HG02938 (cell line): ENCODE measurements around the gene RYR1.
"Not testable (repeated sequence)": the region's sequence is repeated elsewhere in the genome, so short reads cannot be mapped to it uniquely, and the experiment has no call there.

Experiments
- ATAC-seq: cut with Tn5 transposase; IDR thresholded peaks from one replicate; pipeline ENCODE4 v1.9.1; 2021; ENCODE audit warnings: mild to moderate bottlenecking, moderate library complexity; ENCODE audit not compliant: unreplicated experiment

Gene RYR1

GRCh38 chr19:38512277-38512676 lies 78.8 kb downstream of the RYR1 start:
- ATAC-seq, result no peak

- ATAC-seq, result not testable (repeated sequence)
These were observed 79.7 kb downstream of the RYR1 start for GRCh38 chr19:38513156-38513555.

- no peak for ATAC-seq
These were observed 80.3 kb downstream of the RYR1 start for GRCh38 chr19:38513762-38514167.

GRCh38 chr19:38514812-38515633 lies 81.5 kb downstream of the RYR1 start:
- no peak for ATAC-seq

- no peak for ATAC-seq
These were observed 82.4 kb downstream of the RYR1 start for GRCh38 chr19:38515896-38516295.

GRCh38 chr19:38516802-38517201 lies 83.3 kb downstream of the RYR1 start:
- ATAC-seq, result no peak

- no peak for ATAC-seq
These were observed 83.8 kb downstream of the RYR1 start for GRCh38 chr19:38517321-38517720.

GRCh38 chr19:38517980-38518379 lies 84.5 kb downstream of the RYR1 start:
- not testable (repeated sequence) for ATAC-seq

GRCh38 chr19:38519168-38519567 lies 85.7 kb downstream of the RYR1 start:
- no peak for ATAC-seq

- no peak for ATAC-seq
These were observed 86.5 kb downstream of the RYR1 start for GRCh38 chr19:38519988-38520387.

GRCh38 chr19:38522915-38523314 lies 89.4 kb downstream of the RYR1 start:
- ATAC-seq, result no peak

GRCh38 chr19:38523319-38523718 lies 89.8 kb downstream of the RYR1 start:
- no peak for ATAC-seq

GRCh38 chr19:38524369-38524768 lies 90.9 kb downstream of the RYR1 start:
- no peak for ATAC-seq

- ATAC-seq, result no peak
These were observed 91.6 kb downstream of the RYR1 start for GRCh38 chr19:38524994-38525634.

GRCh38 chr19:38526430-38526829 lies 92.9 kb downstream of the RYR1 start:
- no peak for ATAC-seq

- no peak for ATAC-seq
These were observed 94.1 kb downstream of the RYR1 start for GRCh38 chr19:38527466-38528136.

GRCh38 chr19:38528213-38528755 lies 94.8 kb downstream of the RYR1 start:
- no peak for ATAC-seq

GRCh38 chr19:38528931-38529330 lies 95.4 kb downstream of the RYR1 start:
- ATAC-seq, result no peak

- ATAC-seq, result no peak
These were observed 98.0 kb downstream of the RYR1 start for GRCh38 chr19:38531515-38531914.

GRCh38 chr19:38532939-38533338 lies 99.4 kb downstream of the RYR1 start:
- ATAC-seq, result no peak

- no peak for ATAC-seq
These were observed 101.1 kb downstream of the RYR1 start for GRCh38 chr19:38534574-38534973.

- ATAC-seq, result no peak
These were observed 101.7 kb downstream of the RYR1 start for GRCh38 chr19:38535212-38535611.
